OCI-LY1 (cell line): ENCODE data around the gene IQGAP3.

ENCODE experiments used
- H2AFZ ChIP-seq: fragments of 200-600 bp; sonication (generic), shearing (Covaris generic); 2 replicates; pipeline ENCODE4 v1.6.0; 2014; ENCODE audit warnings: antibody characterized with exemption, mild to moderate bottlenecking, low read length
- H3F3A ChIP-seq: fragments of 200-600 bp; sonication (generic), shearing (Covaris generic); 2 replicates; pipeline ENCODE4 v1.6.0; 2014; ENCODE audit warnings: mild to moderate bottlenecking, antibody characterized with exemption, low read length, moderate library complexity; ENCODE audit not compliant: insufficient read depth
- H3K27ac ChIP-seq: fragments of 200-600 bp; sonication (generic); 2 replicates; pipeline ENCODE4 v1.5.1; 2014; ENCODE audit warnings: low read length, mixed run types, mild to moderate bottlenecking, low read depth; ENCODE audit not compliant: poor library complexity, severe bottlenecking
- H3K27me3 ChIP-seq: fragments of 200-600 bp; sonication (generic); 2 replicates; pipeline ENCODE4 v1.6.0; 2014; ENCODE audit warnings: antibody characterized with exemption, mild to moderate bottlenecking, low read length, moderate library complexity; ENCODE audit not compliant: insufficient read depth
- H3K36me3 ChIP-seq: fragments of 200-600 bp; sonication (generic); 2 replicates; pipeline ENCODE4 v1.6.1; 2014; ENCODE audit warnings: mild to moderate bottlenecking, antibody characterized with exemption, low read length, moderate library complexity, mixed read lengths; ENCODE audit not compliant: insufficient read depth
- H3K4me1 ChIP-seq: fragments of 200-600 bp; sonication (generic); 2 replicates; pipeline ENCODE4 v1.5.1; 2014; ENCODE audit warnings: mild to moderate bottlenecking, low read length, moderate library complexity; ENCODE audit not compliant: insufficient read depth, severe bottlenecking
- H3K4me2 ChIP-seq: fragments of 200-600 bp; sonication (generic), shearing (Covaris generic); 2 replicates; pipeline ENCODE4 v1.6.1; 2014; ENCODE audit warnings: low read length
- H3K4me3 ChIP-seq: fragments of 200-600 bp; sonication (generic); 2 replicates; pipeline ENCODE4 v1.5.1; 2014; ENCODE audit warnings: low read length, low read depth, mild to moderate bottlenecking, mixed read lengths; ENCODE audit not compliant: poor library complexity, severe bottlenecking
- H3K79me2 ChIP-seq: fragments of 200-600 bp; shearing (Covaris generic); 2 replicates; pipeline ENCODE4 v1.6.1; 2016; ENCODE audit warnings: mixed run types, low read length, mixed read lengths; ENCODE audit not compliant: insufficient read depth
- H3K9ac ChIP-seq: fragments of 200-600 bp; sonication (generic), shearing (Covaris generic); 2 replicates; pipeline ENCODE4 v1.6.1; 2014; ENCODE audit warnings: mild to moderate bottlenecking, low read length, mixed read lengths
- H3K9me2 ChIP-seq: fragments of 200-600 bp; sonication (generic), shearing (Covaris generic); 2 replicates; pipeline ENCODE4 v1.6.1; 2014; ENCODE audit warnings: low read depth, mild to moderate bottlenecking, low read length, mixed read lengths
- H3K9me3 ChIP-seq: fragments of 200-600 bp; shearing (Covaris generic); 2 replicates; pipeline ENCODE4 v1.6.1; 2014; ENCODE audit warnings: low read length, mixed read lengths
- H4K20me1 ChIP-seq: fragments of 200-600 bp; sonication (generic), shearing (Covaris generic); 2 replicates; pipeline ENCODE4 v1.6.0; 2016; ENCODE audit warnings: mild to moderate bottlenecking, low read length; ENCODE audit not compliant: insufficient read depth
- CTCF ChIP-seq: fragments of 200-600 bp; sonication (generic), shearing (Covaris generic); IDR thresholded peaks from 2 replicates; pipeline ENCODE4 v1.5.1; 2017; ENCODE audit warnings: mild to moderate bottlenecking, antibody characterized with exemption, low read length, moderate library complexity, mixed read lengths
- EZH2 ChIP-seq: fragments of 200-600 bp; sonication (generic), shearing (Covaris generic); IDR thresholded peaks from 2 replicates; pipeline ENCODE4 v1.8.0; 2017; ENCODE audit warnings: borderline replicate concordance, mixed run types, mild to moderate bottlenecking, antibody characterized with exemption, low read length, moderate library complexity, mixed read lengths

The IQGAP3 gene

GRCh38 chr1:156489166-156489934 lies 83.0 kb downstream of the IQGAP3 start:
- Histone ChIP-seq H3K4me3 (peak overlapping the region; percentile 47), H2AFZ (no peak overlapping the region), H3F3A (no peaks in the 10 kb centered on the region), H3K27ac (peak overlapping the region; percentile 100), H3K36me3 (peaks cover 13% of the 10 kb centered on the region; the same call in 1 of the 2 replicates), H3K4me2 (peak overlapping the region; percentile 97), H4K20me1 (no peaks in the 10 kb centered on the region), H3K9me2 (no peaks in the 10 kb centered on the region), H3K27me3 (no peaks in the 10 kb centered on the region), H3K9ac (peak overlapping the region; percentile 81), H3K9me3 (no peaks in the 10 kb centered on the region), H3K4me1 (peaks cover 77% of the 10 kb centered on the region), H3K79me2 (peaks cover 68% of the 10 kb centered on the region)
- TF ChIP-seq EZH2 (no peak), CTCF (no peak)

GRCh38 chr1:156488566-156489165 lies 83.7 kb downstream of the IQGAP3 start:
- peak overlapping the region; percentile 97 for H3K4me2 ChIP-seq
- peaks cover 76% of the 10 kb centered on the region for H3K4me1 ChIP-seq
- peaks cover 69% of the 10 kb centered on the region for H3K79me2 ChIP-seq
- H3K9ac ChIP-seq = peak overlapping the region; percentile 81
- peak overlapping the region; percentile 47 for H3K4me3 ChIP-seq
- H3K36me3 ChIP-seq = peaks cover 17% of the 10 kb centered on the region; the same call in 1 of the 2 replicates
- H3K27ac ChIP-seq = peak overlapping the region; percentile 100
- H3F3A ChIP-seq = no peaks in the 10 kb centered on the region
- H2AFZ ChIP-seq = no peak overlapping the region
- H3K9me3 ChIP-seq = no peaks in the 10 kb centered on the region
- H3K27me3 ChIP-seq = no peaks in the 10 kb centered on the region
- H3K9me2 ChIP-seq = no peaks in the 10 kb centered on the region
- TF ChIP-seq EZH2 = no peak
- no peak for TF ChIP-seq CTCF
- no peaks in the 10 kb centered on the region for H4K20me1 ChIP-seq

- no peaks in the 10 kb centered on the region for H4K20me1 ChIP-seq
- no peak for TF ChIP-seq EZH2
- no peak for TF ChIP-seq CTCF
- no peaks in the 10 kb centered on the region for H3K9me3 ChIP-seq
- peaks cover 69% of the 10 kb centered on the region for H3K79me2 ChIP-seq
- peaks cover 24% of the 10 kb centered on the region for H3K36me3 ChIP-seq
- peak overlapping the region; percentile 97; the same call in 1 of the 2 replicates for H3K4me2 ChIP-seq
- H3K9me2 ChIP-seq = no peaks in the 10 kb centered on the region
- peak overlapping the region; percentile 100 for H3K27ac ChIP-seq
- H3K9ac ChIP-seq = no peak overlapping the region
- no peak overlapping the region for H2AFZ ChIP-seq
- no peaks in the 10 kb centered on the region for H3F3A ChIP-seq
- peaks cover 76% of the 10 kb centered on the region for H3K4me1 ChIP-seq
- H3K27me3 ChIP-seq = no peaks in the 10 kb centered on the region
- no peak overlapping the region for H3K4me3 ChIP-seq
Observed at GRCh38 chr1:156487862-156488261, 84.5 kb downstream of the IQGAP3 start.
